HG02852 (cell line): ENCODE measurements around the gene CCND2.

Experiments used
- ATAC-seq: cut with Tn5 transposase; IDR thresholded peaks from one replicate; pipeline ENCODE4 v1.9.1; 2021; ENCODE audit warnings: mild to moderate bottlenecking, moderate library complexity; ENCODE audit not compliant: unreplicated experiment

Gene CCND2

GRCh38 chr12:4289231-4289878, 15.8 kb downstream of the CCND2 start:
- no peak for ATAC-seq

GRCh38 chr12:4289998-4290790, 16.6 kb downstream of the CCND2 start:
- no peak for ATAC-seq

DNA sequence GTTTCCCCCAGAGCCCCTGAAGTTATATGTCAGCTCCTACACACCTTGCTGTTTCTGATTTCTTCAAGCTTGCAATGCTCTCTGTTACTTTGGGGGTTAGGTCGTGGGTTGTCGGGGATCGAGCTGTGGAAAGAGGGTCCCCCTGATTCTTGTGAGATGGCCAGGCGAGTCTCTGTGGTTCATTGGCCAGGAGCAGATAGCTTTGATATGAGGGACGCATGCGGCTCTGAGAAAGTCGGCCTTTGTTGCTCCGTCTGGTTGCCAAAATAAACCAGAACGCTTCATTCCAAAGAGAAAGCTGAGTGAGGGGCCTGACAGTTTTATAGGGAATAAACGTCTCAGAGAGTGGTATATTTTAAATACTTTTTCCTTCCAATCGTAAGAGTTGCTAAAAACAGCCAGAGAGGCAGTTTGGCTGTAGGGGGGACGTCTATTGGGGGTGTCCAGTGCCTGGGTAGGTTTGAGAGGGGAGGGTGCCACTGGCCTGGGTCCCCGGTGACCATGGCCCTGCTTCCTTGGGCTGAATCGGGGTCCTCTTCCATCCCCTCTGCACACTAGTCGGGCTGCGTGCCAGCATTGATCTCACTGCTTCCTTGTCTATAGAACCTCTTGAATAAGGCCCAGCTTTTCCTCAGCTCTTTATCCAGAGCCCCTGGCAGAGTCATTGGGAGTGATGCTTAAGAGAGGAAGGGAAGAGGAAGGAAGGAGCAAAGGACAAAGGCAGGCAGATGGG, 18.9 kb downstream of the CCND2 start:
- ATAC-seq = no peak

GRCh38 chr12:4293299-4293965, 19.9 kb downstream of the CCND2 start:
- ATAC-seq = no peak

DNA sequence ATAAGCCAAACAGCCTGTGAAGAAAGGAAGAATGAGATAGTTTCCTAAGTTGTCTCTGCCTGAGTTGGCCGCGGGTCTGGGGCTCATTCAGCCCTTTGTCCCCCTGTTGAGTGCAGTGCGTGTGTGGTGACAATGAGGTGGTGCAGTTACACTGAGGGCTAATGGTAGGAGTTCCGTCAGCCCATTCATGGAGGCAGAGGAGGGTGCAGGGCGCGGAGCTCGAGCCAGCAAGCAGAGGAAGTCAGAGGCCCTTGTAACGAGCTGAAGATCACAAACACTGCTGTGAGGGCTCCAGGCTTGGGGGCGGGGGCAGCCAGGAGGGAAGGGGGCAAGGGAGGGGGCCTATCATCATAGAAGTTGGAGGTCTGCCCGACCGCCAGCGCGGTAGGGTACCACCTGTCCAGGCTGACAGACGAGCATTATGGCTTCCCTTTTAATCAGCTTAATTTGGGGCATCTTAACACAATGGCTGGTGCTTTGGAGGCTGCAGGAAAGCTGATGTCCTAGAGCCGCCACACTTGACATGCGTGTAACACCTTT, 20.5 kb downstream of the CCND2 start:
- no peak for ATAC-seq

DNA sequence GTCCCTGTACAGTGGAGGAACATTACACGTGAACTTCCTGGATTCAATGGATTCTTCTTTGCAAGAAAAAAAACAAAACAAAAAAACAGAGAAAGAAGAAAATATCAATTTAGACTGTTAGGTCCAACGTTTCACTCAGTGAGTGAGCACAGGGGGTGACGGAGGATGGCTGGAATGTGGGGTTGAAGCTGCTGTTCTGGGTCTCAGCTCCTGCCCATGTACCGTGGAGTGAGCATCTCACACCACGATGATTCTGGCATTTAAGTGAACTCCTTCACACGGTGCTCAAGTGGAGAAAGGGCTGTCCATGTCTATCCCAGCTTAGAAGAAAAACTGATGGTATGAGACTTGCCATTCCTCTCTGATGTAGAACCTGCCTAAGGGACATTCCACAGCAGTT, 23.2 kb downstream of the CCND2 start:
- no peak for ATAC-seq

DNA sequence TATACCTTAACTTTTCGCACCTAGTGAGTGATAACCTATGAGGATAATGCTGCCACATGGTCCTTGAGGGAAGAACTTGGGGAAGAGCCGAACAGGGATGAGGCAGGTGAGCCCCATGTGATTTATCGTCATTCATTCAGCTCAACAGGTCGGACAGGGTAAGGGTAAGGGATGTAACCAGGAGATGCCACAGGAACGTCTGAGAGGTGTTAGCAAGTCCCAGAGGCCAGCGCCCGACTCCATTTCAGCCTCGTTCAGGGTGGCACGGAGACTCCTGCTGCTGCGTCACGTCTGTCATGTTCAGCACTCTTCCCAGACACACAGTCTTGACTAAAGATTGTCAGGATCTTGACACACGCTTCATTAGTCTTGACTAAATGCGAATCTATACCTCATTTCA, 24.1 kb downstream of the CCND2 start:
- no peak for ATAC-seq

DNA sequence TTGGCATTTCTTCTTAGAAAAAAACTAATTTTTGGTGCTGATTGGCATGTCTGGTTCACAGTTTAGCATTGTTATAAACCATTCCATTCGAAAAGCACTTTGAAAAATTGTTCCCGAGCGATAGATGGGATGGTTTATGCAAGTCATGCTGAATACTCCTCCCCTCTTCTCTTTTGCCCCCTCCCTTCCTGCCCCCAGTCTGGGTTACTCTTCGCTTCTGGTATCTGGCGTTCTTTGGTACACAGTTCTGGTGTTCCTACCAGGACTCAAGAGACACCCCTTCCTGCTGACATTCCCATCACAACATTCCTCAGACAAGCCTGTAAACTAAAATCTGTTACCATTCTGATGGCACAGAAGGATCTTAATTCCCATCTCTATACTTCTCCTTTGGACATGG, 27.3 kb downstream of the CCND2 start:
- ATAC-seq = no peak

DNA sequence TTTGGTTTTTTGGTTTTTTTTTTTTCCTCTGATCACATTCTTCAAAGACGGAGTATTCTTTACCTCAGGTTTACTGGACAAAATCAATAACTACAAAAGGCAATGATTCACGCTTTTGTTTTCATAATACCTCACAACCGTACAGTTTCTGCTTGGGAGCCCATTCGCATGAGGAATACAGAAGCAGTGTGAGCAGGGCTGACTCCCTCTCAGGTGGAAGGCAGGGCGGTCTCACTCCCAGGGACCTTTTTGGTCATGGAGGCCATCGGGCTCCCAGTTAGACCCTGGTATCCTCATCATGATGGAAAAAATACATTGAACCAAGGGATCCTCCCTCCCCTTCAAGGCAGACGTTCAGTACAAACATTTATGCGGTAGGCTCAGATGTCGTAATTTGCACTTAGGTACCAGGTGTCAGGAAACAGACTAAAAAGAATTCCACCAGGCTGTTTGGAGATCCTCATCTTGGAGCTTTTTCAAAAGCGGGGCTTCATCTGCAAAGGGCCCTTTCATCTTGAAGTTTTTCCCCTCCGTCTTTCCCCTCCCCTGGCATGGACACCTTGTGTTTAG, 28.5 kb downstream of the CCND2 start:
- ATAC-seq = no peak

GRCh38 chr12:4302881-4303280, 29.3 kb downstream of the CCND2 start:
- ATAC-seq = no peak

DNA sequence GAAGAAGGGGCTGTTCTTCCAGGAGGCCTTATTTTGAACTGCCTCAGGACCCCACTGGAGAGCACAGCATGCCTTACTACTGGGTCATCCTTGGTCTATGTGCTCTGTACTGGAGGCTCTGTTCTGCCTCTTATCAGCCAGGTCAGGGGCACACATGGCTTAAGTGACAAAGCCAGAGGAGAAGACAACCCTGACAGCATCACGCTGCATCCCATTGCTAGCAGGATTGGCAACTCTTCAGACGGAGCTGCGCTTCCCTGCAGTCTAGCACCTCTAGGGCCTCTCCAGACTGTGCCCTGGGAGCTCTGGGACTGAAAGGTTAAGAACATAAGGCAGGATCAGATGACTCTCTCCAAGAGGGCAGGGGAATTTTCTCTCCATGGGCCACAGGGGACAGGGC, 30.2 kb downstream of the CCND2 start:
- ATAC-seq = no peak

GRCh38 chr12:4307593-4308333, 34.2 kb downstream of the CCND2 start:
- ATAC-seq = no peak

DNA sequence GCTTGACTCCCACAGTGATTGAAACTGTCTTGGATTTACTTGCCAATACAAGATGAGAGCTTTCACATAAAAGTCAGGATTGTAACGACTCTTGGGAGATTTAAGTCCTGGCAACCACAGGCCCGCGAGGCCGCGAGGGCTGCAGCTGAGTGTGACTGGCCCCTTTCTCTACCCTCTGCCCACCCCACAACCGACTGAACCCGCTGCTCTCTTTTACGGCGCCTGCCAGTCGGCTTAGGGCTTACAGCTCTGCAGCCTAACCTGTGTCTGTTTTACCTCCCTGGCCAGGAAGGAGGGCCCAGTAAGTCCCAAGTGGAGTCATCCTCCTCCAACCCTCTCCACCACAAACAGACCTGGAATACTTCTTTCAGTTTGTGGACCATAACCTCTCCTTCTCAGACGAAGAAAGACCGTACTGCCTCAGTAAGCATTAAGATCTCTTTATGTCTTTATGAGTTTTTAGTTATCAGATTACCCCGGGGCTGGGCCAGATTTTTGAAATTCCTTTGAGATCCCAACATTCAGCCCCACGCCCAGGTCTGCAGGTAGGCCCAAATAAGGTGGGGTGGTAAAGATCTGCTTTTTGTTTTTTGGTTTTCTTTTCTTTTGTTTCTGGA, 34.9 kb downstream of the CCND2 start:
- no peak for ATAC-seq

GRCh38 chr12:4311776-4312175, 38.2 kb downstream of the CCND2 start:
- ATAC-seq = no peak

DNA sequence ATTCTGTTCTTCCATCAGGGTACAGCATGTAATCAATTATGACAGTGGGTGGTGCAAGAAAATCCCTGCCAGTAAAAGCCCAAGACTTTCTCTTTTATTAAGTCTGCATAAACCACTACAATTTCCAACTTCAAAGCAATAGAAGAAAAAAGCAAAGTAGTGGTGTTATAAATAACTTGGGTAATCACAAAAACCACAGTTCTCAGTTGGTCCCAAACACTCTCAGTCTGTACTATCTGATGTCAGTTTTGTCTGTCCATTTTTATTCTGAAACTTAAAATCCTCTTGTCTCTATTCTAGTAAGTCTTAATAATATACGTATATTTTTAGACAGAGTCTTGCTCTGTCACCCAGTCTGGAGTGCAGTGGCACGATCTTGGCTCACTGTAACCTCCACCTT, 38.7 kb downstream of the CCND2 start:
- ATAC-seq = no peak

DNA sequence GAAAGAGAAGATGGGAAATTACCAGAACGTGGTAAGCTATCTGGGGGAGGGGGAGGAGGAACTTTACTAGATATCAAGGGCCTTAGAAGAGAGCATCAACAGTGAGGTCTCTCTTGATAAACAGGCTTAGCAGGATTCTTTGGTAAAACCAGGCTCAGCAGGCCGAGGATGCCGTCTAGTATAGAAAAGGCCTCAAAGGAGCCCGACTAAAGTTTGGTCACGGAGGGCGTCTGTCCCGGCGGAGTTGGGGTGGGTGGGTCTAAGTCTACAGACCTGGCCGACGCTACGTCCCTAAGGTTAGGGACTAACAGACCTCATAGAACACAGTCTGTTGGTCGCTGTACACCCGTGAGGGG, 46.9 kb downstream of the CCND2 start:
- peak; percentile 38 for ATAC-seq

DNA sequence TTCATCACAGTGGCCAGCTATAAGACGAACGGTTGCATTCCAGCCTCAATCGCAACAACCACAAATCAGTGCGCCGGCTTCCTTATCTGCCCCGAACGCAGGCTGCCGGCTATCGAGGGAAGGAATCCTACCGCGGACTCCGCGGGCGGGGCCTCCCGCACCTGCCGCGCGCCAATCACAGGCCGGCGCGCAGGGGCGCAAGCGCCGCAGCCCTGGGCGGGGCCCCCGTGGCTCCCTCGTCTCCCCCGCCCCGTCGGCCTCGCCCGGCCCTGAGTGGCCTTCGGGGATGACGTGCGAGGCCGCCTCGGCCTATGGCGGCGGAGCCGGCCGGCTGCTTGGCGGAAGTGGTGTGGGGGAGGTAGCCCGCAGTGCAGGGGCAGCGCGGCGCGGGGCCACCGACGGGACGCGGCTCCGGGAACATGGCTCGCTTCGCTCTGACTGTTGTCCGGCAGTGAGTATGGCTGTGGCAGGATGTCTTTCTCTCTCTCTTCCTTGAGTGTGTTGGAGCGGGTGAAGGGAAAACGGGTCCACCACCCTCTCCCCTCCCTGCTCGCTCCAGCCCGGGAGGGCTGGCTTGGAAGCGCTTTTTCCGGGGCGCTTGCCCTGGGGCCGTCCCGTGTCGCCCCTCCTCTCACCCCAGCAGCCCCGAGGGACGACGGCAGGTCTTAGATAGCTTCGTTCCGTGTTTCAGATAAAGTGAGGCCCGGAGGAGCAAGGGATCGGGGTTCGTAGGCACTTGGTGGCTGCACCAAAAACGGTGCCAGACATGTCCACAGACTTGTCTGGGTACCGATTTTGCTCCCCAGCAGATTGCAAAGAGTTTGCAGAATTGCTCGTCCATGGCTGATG, 47.5 kb downstream of the CCND2 start, which contains the start of gene TIGAR:
TIGAR (plus strand) TSS at position 361 of the 849 bp plus-strand sequence; CDS start at position 420, 59 bp downstream.
- peak; percentile 95 for ATAC-seq

DNA sequence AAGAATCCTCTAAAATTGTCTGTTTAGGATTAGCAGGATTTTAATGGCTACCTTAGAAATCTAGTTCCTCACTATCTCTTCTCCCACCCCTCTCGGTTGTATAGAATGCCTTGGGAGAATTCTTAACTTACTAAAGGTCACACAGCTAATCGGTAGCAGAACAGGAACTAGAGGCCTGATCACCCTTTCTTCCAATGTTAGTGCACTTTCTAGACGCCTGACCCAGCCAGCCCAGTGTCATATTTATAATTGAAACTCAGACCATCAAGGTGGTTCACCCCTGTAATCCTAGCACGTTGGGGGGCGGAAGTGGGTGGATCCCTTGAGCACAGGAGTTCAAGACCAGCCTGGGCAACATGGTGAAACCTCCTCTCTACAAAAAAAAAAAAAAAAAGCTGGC, 49.2 kb downstream of the CCND2 start:
- ATAC-seq = no peak
